Hematopoietic multipotent progenitor cell treated with erythropoietin and hydrocortisone succinate and interleukin-3 and kit ligand, for 17 days (in vitro differentiated cells): ENCODE results near the gene PHC3.

ENCODE experiments used
- DNase-seq: peaks from one replicate; pipeline ENCODE4 v3.0.0-alpha.2; 2015; ENCODE audit warnings: low spot score

Gene PHC3

DNA sequence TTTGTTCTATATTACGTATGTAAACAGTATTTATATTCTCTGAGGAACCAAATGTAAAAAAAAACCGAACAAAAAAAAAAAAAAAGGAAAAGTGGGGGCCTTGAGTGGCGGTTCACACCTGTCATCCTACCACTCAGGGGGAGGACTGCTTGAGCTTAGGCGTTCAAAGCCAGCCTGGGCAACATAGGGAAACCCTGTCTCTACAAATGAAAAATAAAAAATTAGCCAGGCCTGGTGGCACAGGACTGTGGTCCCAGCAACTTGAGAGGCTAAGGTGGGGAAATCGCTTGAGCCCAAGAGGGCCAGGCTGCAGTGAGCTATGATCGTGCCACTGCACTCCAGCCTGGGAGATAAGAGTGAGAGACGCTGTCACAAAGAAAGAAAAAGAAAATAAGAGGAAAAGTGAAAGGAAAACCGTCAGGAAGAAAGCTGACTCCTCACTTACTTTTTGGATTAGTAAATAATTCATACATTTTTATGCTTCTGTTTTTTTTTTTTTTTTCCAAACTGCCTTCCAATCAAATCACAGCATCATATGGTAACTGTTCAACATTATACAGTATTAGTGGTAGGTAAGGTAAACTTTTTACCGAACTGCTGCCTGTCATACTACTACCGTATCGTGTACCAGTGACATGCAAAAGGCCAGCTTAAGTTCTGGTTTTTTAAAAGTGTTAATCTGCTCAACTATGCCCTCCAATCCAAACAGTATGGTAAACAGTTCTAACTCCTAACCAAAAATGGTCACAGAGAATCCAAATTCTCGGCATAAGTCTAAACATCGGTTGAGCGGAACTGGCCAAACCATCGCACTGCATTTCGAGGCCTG is 1.2 kb downstream of the PHC3 start:
- peak; percentile 47 for DNase-seq

GRCh38 chr3:170179432-170179831 is 2.1 kb downstream of the PHC3 start:
- no peak for DNase-seq

DNA sequence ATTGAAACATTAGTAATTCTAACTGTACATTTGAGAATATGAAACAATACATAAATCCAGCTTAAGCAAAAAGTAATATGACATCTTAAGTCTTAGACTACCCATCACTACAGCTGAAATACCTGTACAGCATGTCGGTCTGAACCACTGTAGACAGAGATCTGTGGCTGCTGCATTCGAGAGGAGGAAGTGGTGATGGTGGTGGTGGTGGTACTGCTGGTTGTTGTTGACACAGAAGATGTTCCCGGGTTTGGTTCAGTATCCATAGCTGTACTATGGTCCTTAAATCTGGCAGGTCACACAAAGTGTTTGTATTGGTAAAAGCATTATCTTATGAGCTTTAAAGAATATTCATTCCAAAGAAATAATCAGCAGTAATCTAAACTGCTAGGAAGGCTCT is 2.9 kb downstream of the PHC3 start:
- no peak for DNase-seq

DNA sequence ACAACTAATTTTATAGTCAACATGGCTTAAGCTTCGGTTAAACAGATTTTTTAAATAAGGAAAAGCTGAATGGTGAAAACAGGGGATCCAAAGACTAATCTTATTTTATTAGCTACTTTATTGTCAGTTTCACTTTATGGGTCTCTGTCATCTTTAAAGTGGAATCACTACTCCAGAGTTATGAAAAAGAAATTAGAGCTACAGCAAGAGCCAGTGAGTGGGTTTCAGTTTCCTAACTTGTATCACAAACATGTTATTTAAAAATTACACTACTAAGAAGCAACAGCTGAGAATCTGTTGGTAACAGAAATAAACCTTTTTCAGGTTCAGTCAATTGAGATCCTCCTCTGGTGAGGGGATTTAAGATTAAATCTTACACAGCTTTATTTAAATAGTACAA is 10.0 kb downstream of the PHC3 start:
- no peak for DNase-seq

GRCh38 chr3:170164717-170165116 is 16.8 kb downstream of the PHC3 start:
- no peak for DNase-seq

GRCh38 chr3:170163956-170164645 is 17.4 kb downstream of the PHC3 start:
- DNase-seq: no peak

DNA sequence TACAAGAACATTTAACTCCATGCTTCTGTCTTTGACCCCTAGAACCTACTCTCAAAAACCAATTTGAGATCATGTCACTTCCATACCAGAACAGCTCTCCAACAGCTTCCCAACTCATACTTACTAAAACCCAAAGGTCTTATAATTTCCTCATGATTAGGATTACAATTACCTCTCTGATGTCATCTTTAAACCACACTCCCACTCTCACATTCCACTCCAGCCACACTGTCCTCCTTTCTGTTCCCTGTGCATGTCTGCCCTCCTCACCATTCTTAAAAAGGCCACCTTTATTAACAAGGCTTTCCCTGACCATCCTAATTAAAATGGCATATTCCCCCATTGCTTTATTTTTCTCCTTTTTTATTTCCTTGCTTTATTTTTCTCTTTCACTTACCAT is 18.9 kb downstream of the PHC3 start:
- no peak for DNase-seq

DNA sequence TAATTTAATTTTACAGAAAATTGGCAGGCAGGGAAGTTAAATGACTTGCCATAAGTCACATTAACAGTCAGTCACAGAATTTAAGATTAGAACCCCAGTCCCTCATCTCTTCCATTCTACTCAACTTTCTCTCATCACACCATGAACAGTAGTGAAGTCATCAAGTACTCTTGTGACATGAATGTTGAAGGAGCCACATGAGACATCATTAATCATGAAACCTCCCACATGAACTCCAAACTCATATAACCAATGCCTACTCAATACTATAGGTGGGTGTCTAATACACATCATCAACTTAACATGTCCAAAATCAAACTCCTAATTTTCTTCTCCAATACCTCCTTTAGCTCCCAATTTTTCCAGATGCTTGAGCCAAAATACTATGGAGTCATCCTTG is 19.5 kb downstream of the PHC3 start:
- DNase-seq: no peak

- DNase-seq: no peak
These were observed 21.6 kb downstream of the PHC3 start for GRCh38 chr3:170159933-170160332.

GRCh38 chr3:170159459-170159858 is 22.1 kb downstream of the PHC3 start:
- no peak for DNase-seq

- DNase-seq: no peak
These were observed 25.9 kb downstream of the PHC3 start for GRCh38 chr3:170155604-170156003.

DNA sequence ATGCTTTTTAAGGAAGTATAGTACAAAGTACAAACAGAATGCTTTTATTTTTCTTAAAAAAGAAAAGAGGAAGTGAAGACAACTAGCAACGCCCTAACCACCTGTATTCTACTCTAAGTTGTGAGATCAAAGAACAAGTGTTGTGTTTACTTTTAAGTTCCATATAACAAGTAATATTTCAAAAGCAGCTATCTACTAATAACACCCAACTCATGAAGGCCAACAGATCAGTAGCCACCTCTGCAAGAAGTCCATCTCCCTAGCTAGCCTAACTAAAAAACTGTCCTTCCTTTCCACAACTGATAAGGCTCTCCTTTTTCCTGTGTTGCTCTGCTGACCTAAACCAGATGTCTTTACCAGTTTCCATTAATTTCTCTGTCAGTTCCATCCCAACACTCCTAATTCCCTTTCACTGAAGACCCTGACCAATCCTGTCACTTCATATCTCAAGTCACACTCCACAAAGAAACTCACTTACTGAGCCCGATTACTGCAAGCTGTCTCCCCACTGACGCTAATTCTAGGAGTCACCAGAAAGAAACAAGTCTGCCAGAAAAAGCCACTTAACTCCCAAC is 26.9 kb downstream of the PHC3 start:
- no peak for DNase-seq

- no peak for DNase-seq
These were observed 27.4 kb downstream of the PHC3 start for GRCh38 chr3:170154084-170154483.

DNA sequence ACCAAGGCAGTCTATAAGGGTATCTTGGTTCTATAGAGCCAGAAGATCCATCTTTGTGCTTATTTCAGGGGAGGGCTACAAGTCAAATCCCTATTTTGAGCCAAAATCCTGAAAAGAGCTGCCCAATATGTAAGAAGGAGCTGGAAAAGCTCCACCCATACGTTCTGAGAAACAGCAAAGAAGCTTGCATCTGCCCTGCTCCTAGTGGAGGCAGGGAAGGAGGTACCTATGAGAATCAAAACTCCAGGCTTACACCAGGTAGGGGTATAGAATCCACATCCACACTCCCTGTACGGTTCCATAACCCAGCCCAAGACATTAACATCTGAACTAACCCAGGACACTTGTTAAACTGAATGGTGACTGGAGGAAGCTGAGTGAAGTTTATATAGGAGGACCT is 30.0 kb downstream of the PHC3 start:
- DNase-seq: no peak

DNA sequence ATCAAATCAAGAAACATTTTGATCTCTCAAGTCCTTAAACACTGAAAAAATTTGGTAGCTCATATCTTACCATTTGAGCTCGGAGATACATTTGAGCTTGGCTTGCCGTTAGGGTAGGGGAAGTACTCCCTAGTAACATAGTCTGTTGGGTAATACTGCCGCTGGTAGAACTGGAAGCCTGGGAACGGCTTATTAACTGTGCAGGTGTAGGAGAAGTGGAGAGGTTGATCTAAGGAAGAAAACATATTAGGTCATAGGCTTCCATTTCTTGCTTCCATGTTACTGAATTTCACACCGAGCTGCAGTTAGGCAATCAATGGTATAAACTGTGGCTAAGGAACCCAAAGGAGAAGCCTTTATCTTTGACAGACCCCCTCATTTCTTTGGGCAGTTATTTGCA is 32.5 kb downstream of the PHC3 start:
- DNase-seq: no peak

- no peak for DNase-seq
These were observed 36.3 kb downstream of the PHC3 start for GRCh38 chr3:170145278-170145677.

DNA sequence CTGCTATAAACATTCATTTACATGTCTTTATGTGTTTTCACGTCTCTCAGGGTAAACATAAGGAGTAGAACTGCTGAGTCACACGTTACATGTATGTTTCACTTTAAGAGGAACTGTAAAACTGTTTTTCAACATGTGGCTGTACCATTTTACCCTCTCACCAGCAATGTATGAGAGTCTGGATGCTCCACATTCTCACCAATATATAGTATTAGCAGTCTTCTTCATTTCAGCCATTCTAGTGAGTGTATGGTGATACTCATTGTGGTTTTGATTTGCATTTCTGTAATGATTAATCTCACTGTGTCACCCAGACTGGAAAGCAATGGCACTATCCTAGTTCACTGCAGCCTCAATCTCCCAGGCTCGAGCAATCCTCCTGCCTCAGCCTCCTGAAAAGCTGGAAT is 37.1 kb downstream of the PHC3 start:
- DNase-seq: peak; percentile 56

- DNase-seq: no peak
These were observed 39.2 kb downstream of the PHC3 start for GRCh38 chr3:170142373-170142772.

DNA sequence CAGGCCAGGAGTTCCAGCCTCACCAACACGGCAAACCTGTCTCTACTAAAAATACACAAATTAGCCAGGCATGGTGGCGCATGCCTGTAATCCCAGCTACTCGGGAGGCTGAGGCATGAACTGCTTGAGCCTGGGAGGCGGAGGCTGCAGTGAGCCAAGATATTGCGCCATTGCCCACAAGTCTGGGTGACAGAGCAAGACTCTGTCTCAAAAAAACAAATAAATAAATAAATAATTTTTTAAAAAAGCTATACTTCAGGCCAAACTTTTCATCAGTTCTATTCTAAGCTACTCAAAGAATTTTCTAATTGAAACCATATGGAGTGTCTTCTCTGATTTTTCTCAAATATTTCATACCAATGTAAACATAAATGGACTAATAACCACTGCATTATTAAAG is 43.5 kb downstream of the PHC3 start:
- no peak for DNase-seq

DNA sequence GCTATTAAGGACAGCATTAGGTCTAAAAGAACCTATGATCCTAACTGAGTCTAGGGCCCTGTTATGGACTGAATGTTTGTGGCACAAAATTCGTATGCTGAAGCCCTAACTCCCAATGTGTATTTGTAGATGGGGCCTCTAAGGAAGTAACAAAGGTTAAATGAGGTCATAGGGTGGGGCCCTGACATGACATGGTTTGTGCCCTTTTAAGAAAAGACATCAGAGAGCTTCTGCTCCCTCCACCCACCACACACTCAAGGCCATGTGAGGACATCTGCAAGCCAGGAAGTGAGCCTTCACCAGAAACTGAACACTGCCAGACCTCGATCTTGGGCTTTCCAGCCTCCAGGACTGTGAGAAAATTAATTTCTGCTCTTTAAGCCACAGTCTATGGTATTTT is 49.2 kb downstream of the PHC3 start:
- DNase-seq: no peak

DNA sequence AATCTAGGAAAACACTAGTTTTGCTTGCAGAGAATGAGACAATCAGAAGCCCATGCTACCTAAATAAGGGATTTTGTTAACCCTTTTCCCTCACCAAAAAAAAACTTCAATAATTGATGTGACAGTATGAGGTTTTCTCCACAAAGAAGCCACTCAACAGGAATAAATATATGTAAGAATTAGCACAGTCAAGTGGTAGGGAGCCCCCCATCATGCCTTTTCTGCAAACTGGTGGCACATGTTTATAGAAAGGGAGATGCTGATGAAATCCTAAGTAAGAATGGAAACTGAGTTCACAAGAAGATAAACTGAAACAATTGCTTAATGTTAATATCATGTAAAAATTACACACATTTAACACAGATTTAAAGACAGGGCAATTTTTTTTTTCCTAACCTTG is 51.0 kb downstream of the PHC3 start:
- no peak for DNase-seq

GRCh38 chr3:170128977-170129431 is 52.5 kb downstream of the PHC3 start:
- DNase-seq: no peak

DNA sequence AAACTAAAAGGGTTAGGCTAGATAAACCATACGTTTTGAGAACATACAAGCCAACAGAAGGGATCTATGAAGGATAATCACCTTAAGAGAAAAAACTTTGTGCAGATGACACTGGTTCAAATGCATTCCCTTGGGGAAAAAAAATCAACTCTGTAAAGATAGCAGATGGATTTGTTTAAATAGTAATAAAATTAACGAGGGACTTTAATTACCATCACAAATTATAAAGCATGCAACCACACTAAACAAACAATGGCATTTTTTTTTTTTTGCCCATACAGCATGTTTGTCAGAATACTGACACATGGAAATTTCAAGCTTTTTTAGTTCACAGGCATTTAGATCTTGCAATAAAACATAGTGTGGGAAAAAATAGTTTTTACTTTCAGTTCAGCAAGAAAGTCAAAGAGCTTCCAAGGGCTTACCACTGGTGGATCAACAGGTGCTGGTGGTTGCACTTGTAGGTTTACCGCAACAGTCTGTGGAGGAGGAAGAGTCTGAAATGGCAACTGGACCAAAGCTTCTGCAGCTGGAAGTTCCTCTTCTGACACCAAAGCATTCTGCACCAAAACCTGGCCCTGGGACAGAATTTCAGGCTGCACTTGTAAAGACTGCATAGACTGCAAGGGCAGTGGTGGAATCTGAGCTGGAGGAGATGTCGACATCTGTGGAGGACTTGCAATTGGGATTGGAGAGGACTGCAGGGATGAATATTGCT is 53.1 kb downstream of the PHC3 start:
- no peak for DNase-seq
